A673 (cell line): Measurements from ENCODE around the gene NOX3. TPM values are rescaled to one million over a fixed set of nuclear protein-coding genes. Genes with fewer than 3 reads are reported as not detected.

Experiments used
- BruUV-seq: library from RNA; stranded (reverse); fragments of 400-500 nt; replicated peaks from 2 replicates; lab custom pipeline; 2021; lab: Mats Ljungman, UMichigan
- CTCF ChIA-PET: fragments of 300-600 bp; sonication (Branson Sonifier 250); formaldehyde crosslinking; loops from one replicate; lab custom pipeline; 2022; ENCODE audit warnings: antibody characterized with exemption; lab: Charles Lee
- POLR2A ChIA-PET: fragments of 300-600 bp; sonication (Branson Sonifier 250); formaldehyde crosslinking; loops from one replicate; lab custom pipeline; 2022; ENCODE audit warnings: antibody characterized with exemption; ENCODE audit not compliant: low non-redundant PET; lab: Charles Lee
- DNase-seq: peaks from one replicate; pipeline ENCODE4 v3.0.0-alpha.2; 2015; ENCODE audit warnings: low spot score
- H3K27ac ChIP-seq: fragments of 200-600 bp; sonication (generic); 2 replicates; pipeline ENCODE4 v1.5.1; 2016; ENCODE audit warnings: mixed run types, low read depth, mild to moderate bottlenecking, mixed read lengths, antibody characterized with exemption, low read length; ENCODE audit not compliant: poor library complexity, severe bottlenecking
- H3K27me3 ChIP-seq: fragments of 200-600 bp; sonication (generic); replicated peaks from 2 replicates; pipeline ENCODE4 v1.6.1; 2017; ENCODE audit warnings: mixed run types, low read depth, mild to moderate bottlenecking, mixed read lengths, antibody characterized with exemption, low read length; ENCODE audit not compliant: insufficient read depth, poor library complexity
- H3K36me3 ChIP-seq: fragments of 200-600 bp; sonication (generic); 2 replicates; pipeline ENCODE4 v1.6.1; 2016; ENCODE audit warnings: mixed run types, mild to moderate bottlenecking, mixed read lengths, antibody characterized with exemption, low read length; ENCODE audit not compliant: insufficient read depth, poor library complexity, severe bottlenecking
- H3K4me1 ChIP-seq: fragments of 200-600 bp; sonication (generic); 2 replicates; pipeline ENCODE4 v1.6.1; 2017; ENCODE audit warnings: mixed run types, mild to moderate bottlenecking, mixed read lengths, antibody characterized with exemption, low read length; ENCODE audit not compliant: insufficient read depth, poor library complexity, severe bottlenecking
- H3K4me3 ChIP-seq: fragments of 200-600 bp; sonication (generic); 2 replicates; pipeline ENCODE4 v1.5.1; 2016; ENCODE audit warnings: low read depth, mixed run types, mild to moderate bottlenecking, mixed read lengths, low read length; ENCODE audit not compliant: poor library complexity, severe bottlenecking
- H3K9me3 ChIP-seq: fragments of 200-600 bp; sonication (generic); 2 replicates; pipeline ENCODE4 v1.6.1; 2016; ENCODE audit warnings: mixed run types, low read depth, mild to moderate bottlenecking, mixed read lengths, antibody characterized with exemption, low read length; ENCODE audit not compliant: poor library complexity, severe bottlenecking
- EZH2 ChIP-seq: fragments of 200-600 bp; sonication (generic); IDR thresholded peaks from 2 replicates; pipeline ENCODE4 v1.6.1; 2017; ENCODE audit warnings: borderline replicate concordance, low read depth, mild to moderate bottlenecking, mixed read lengths, antibody characterized with exemption, low read length; ENCODE audit not compliant: poor library complexity, severe bottlenecking
- intact Hi-C: fragments of 100-400 bp; cut with micrococcal nuclease; formaldehyde crosslinking; loops from one replicate; pipeline ENCODE4 v1.10.0; 2022; ENCODE audit not compliant: unreplicated experiment
- total RNA-seq: library from RNA; stranded (reverse); gene quantifications from 2 replicates; pipeline ENCODE4 v1.2.3, GENCODE V29; 2021
- TF ChIP-seq, protein P1 (sequence below): fragments of 300-800, 200-600 bp; sonication (generic); conservative IDR thresholded peaks from 2 replicates; pipeline ENCODE4 v1.5.1; 2017; ENCODE audit warnings: low read depth, mild to moderate bottlenecking, antibody characterized with exemption, low read length, moderate library complexity, mixed read lengths

The NOX3 gene
- total RNA-seq, 1 experiment from 2014 or later, result not detected

DNA sequence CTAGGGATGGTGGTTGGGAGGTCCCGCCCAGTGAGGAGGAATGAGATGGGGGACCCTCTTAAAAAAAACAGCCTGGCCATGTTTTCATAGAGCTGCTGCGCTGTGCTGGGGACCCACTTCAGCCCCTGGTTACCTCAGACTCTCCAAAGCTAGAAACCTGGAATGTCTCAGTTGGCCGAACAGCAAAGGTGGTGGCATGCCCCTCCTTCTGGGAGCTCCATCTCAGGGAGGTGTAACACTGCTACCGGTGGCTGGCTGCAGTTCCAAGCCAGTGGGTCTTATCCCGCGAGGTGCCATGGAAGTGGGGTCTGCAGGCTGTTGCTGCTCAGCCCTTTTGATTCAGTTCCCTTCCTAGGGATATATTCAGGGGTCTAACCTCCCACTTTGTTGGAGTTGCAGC is 105.7 kb downstream of the NOX3 start:
- Histone ChIP-seq H3K36me3 (no peaks in the 10 kb centered on the region), H3K4me3 (no peak overlapping the region), H3K27ac (no peak overlapping the region), H3K9me3 (peaks cover 24% of the 10 kb centered on the region), H3K27me3 (no peaks in the 10 kb centered on the region), H3K4me1 (no peaks in the 10 kb centered on the region)
- intact Hi-C loops, result no loop called here
- TF ChIP-seq, protein P1, sequence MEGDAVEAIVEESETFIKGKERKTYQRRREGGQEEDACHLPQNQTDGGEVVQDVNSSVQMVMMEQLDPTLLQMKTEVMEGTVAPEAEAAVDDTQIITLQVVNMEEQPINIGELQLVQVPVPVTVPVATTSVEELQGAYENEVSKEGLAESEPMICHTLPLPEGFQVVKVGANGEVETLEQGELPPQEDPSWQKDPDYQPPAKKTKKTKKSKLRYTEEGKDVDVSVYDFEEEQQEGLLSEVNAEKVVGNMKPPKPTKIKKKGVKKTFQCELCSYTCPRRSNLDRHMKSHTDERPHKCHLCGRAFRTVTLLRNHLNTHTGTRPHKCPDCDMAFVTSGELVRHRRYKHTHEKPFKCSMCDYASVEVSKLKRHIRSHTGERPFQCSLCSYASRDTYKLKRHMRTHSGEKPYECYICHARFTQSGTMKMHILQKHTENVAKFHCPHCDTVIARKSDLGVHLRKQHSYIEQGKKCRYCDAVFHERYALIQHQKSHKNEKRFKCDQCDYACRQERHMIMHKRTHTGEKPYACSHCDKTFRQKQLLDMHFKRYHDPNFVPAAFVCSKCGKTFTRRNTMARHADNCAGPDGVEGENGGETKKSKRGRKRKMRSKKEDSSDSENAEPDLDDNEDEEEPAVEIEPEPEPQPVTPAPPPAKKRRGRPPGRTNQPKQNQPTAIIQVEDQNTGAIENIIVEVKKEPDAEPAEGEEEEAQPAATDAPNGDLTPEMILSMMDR, result no peak
- TF ChIP-seq EZH2, result no peak
- ChIA-PET POLR2A (no interaction called here), CTCF (no interaction called here)
- DNase-seq, result no peak
- no TSS peak for BruUV-seq

DNA sequence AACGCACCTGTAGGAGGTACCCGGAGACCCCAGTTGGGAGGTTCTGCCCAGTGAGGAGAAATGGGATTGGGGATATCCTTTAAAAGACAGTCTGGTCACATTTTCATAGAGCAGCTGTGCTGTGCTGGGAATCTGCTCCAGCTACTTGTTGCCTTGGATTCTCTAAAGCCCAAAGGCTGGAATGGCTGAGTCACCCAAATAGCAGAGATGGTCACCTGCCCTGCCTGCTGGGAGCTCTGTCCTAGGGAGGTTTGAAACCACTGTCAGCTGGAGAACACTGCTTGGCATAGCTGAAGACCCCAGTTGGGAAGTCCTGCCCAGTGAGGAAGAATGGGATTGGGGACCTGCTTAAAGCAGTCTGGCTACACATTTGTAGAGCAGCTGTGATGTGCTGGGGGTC is 106.5 kb downstream of the NOX3 start:
- Histone ChIP-seq H3K4me3 (no peak overlapping the region), H3K27ac (no peak overlapping the region), H3K36me3 (no peaks in the 10 kb centered on the region), H3K4me1 (no peaks in the 10 kb centered on the region), H3K27me3 (no peaks in the 10 kb centered on the region), H3K9me3 (peaks cover 16% of the 10 kb centered on the region)
- DNase-seq, result no peak
- intact Hi-C loops, result no loop called here
- POLR2A ChIA-PET, result no interaction called here
- no peak for TF ChIP-seq EZH2
- TF ChIP-seq, protein P1, result no peak
- BruUV-seq, result no TSS peak
- CTCF ChIA-PET, result no interaction called here

DNA sequence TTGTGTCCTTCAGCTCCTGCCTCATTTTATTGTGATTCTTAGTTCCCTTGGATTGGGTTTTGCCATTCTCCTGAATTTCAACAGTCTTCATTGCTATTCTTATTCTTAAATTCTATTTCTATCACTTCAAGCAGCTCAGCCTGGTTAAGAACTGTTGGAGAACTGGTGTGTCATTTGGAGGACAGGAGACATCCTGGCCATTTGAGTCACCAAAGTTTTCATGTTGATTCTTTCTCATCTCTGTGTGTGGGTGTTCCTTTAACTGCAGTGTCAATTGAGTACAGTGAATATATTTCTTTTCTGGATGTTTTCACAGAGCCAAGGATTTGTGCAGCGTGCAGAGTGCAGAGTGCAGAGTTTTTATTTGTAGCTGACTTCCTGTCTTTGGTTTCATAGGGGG is 107.8 kb downstream of the NOX3 start:
- CTCF ChIA-PET, result no interaction called here
- TF ChIP-seq, protein P1, result no peak
- TF ChIP-seq EZH2, result no peak
- H3K27me3 ChIP-seq, result no peaks in the 10 kb centered on the region
- no peaks in the 10 kb centered on the region for H3K4me1 ChIP-seq
- POLR2A ChIA-PET, result no interaction called here
- DNase-seq, result no peak
- no peak overlapping the region for H3K4me3 ChIP-seq
- intact Hi-C loops, result no loop called here
- no peaks in the 10 kb centered on the region for H3K36me3 ChIP-seq
- H3K9me3 ChIP-seq, result peaks cover 6% of the 10 kb centered on the region
- H3K27ac ChIP-seq, result no peak overlapping the region
- no TSS peak for BruUV-seq
